GM12875 (cell line): ENCODE measurements around the gene HDGF.

Experiments
- H3K4me3 ChIP-seq: one replicate; pipeline ENCODE4 v1.5.1; 2011; ENCODE audit warnings: low read depth, low read length, control low read depth
- TF ChIP-seq, protein P1 (sequence below): IDR thresholded peaks from 2 replicates; pipeline ENCODE4 v1.5.1; 2011; ENCODE audit warnings: low read depth, mild to moderate bottlenecking, control low read depth, inconsistent platforms, low read length, moderate library complexity, borderline replicate concordance; ENCODE audit not compliant: insufficient read depth

Gene HDGF

DNA sequence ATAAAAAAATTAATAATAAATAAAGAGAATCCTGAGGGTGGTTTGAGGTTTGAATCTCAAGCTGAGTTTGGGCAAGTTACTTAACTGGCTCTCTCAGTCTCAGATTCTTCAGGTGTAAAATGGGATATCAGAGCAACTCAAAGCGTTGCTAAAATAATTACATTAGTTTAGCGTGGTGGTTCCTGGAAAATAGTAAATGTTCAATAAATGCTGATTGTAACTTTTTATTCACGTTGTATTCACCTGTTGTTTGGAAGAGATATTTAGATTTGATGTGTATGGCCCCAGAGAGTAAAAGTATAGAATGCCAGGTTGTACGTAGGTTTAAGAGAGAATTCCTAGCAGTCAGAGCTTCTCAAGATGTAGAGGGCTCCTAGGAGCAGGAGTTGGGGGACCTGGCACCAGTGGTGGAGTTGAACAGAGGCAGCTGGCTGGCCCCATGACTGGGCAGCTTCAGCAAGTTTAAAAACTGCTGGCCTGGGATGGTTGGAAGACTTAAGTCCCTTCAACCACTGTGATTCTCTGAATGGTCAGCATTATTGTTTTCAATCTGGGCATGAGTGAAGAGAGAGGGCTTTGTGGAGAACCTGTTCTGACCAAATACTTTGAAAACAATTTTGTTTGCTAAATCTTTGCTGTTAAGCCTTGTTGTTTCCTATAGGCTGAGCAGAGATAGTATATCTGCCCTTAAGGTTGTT lies 38.3 kb upstream of the HDGF start:
- TF ChIP-seq, protein P1, sequence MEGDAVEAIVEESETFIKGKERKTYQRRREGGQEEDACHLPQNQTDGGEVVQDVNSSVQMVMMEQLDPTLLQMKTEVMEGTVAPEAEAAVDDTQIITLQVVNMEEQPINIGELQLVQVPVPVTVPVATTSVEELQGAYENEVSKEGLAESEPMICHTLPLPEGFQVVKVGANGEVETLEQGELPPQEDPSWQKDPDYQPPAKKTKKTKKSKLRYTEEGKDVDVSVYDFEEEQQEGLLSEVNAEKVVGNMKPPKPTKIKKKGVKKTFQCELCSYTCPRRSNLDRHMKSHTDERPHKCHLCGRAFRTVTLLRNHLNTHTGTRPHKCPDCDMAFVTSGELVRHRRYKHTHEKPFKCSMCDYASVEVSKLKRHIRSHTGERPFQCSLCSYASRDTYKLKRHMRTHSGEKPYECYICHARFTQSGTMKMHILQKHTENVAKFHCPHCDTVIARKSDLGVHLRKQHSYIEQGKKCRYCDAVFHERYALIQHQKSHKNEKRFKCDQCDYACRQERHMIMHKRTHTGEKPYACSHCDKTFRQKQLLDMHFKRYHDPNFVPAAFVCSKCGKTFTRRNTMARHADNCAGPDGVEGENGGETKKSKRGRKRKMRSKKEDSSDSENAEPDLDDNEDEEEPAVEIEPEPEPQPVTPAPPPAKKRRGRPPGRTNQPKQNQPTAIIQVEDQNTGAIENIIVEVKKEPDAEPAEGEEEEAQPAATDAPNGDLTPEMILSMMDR: no peak
- H3K4me3 ChIP-seq: no peak overlapping the region

DNA sequence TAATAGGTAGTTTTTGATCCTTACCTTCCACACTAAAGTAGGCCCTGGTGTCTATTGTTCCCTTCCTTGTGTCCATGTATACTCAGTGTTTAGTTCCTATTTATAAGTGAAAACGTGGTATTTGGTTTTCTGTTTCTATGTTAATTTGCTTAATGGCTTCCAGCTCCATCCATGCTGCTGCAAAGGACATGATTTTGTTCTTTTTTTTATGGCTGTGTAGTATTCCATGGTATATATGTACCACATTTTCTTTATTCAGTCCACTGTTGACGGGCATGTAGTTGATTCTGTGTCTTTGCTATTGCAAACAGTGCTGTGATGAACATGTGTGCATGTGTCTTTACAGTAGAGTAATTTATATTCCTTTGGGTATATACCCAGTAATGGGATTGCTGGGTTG lies 36.7 kb upstream of the HDGF start:
- H3K4me3 ChIP-seq: no peak overlapping the region
- TF ChIP-seq, protein P1: no peak

DNA sequence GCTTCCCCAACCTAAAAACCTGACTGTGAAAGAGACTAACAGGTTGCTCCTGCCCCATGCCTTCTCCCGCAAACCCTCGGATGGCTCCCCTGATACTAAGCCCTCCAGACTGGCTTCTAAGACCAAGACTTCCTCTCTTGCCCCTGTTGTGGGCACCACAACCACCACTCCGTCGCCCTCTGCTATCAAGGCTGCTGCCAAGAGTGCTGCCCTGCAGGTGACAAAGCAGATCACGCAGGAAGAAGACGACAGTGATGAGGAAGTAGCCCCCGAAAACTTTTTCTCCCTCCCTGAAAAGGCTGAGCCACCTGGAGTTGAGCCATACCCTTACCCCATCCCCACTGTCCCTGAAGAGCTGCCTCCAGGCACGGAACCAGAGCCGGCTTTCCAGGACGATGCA lies 35.2 kb upstream of the HDGF start:
- TF ChIP-seq, protein P1: no peak
- no peak overlapping the region for H3K4me3 ChIP-seq

DNA sequence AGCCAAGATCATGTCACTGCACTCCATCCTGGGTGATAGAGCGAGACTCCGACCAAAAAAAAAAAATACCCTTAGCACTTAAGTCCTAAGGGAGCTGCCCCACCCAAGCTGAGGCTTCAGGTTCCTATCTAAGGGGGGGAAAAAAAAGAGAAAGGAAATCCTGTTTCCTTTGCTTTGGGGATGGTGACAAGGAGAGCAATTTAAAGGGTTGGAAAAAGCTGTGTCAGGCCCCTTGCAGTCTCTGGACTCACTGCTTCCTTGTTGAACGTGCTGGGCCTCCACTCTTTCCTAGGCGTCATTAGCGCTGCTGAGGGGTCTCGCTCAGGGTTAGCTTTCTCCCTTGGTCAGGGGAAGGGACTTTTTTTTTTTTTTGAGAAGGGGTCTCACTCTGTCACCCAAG lies 34.0 kb upstream of the HDGF start:
- H3K4me3 ChIP-seq: no peak overlapping the region
- TF ChIP-seq, protein P1: no peak

DNA sequence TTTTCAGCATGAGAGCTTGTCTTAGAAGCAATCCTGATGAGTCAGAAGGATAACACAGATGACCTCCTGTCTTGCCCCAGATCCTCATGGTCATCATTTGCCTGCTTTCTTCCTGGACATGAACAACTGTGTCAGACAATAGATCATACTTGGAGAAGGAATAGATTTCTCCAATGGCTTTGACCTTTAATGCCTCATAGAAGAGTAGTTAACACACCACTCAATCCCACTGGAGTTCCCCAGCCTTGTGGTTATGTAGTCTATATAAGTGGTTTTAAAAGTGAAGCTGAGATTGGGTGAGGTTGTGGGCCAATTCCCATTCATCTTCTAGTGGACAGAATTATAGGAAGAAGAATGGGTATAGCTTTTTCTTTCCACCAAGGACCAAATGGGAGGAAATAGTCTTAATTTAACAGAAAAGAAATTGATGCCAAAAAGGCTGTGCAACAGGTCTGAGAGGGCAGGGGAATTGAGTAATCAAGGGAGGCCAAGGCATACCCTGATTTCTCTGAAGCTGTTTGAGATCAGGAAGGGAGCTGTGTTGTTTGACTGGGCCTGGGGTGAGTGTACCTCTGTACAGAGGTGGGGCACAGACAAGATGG lies 30.2 kb upstream of the HDGF start:
- H3K4me3 ChIP-seq: no peak overlapping the region
- TF ChIP-seq, protein P1: no peak

DNA sequence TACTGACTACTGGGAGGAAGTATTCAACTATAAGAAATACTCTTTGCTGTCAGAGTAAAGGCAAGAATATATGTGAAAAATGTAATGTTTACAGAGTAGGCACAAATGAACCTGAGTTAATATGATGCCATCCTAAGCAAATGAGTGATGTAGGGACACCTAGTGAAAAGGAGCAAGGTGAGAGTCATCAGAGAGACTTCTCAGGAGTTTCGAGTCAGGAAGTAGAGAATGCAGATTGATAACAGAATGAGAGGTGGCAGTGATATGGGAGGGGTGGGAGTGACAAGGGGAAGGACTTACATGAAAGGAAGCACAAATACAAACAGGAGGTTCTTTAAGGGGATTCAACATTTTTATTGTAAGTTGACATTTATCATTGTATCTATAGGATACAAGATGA lies 26.1 kb upstream of the HDGF start:
- H3K4me3 ChIP-seq: no peak overlapping the region
- TF ChIP-seq, protein P1: no peak

DNA sequence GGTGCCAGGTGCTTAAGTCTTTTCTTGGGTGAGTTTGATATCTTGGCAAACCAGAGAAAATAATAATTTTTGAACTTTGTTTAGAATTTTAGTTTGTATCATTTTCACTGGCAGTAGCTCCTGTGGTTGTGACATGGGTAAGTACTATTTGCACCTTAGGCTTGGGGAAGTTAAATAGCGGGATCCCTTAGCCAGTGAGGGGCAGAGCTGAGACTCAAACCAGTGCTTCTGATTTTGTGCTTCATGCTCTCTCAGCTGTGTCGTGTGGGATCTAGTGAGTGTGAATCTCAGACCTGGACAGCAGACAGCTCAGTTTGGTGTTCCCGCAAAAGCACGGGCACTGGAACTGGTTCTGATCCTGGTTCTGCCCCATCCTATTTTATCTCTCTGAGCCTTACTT lies 25.5 kb upstream of the HDGF start:
- TF ChIP-seq, protein P1: no peak
- H3K4me3 ChIP-seq: no peak overlapping the region
